NT2/D1 (cell line): ENCODE results near the gene MERTK.

Experiments used
- SUZ12 ChIP-seq: IDR thresholded peaks from 2 replicates; pipeline ENCODE4 v1.6.1; 2011; ENCODE audit not compliant: insufficient read length, insufficient read depth; ENCODE audit errors: extremely low read depth
- YY1 ChIP-seq: IDR thresholded peaks from 2 replicates; pipeline ENCODE4 v1.6.1; 2011; ENCODE audit not compliant: insufficient read length, insufficient read depth
- ZNF274 ChIP-seq: IDR thresholded peaks from 2 replicates; pipeline ENCODE4 v1.6.1; 2011; ENCODE audit warnings: mild to moderate bottlenecking, low read depth, low read length

DNA sequence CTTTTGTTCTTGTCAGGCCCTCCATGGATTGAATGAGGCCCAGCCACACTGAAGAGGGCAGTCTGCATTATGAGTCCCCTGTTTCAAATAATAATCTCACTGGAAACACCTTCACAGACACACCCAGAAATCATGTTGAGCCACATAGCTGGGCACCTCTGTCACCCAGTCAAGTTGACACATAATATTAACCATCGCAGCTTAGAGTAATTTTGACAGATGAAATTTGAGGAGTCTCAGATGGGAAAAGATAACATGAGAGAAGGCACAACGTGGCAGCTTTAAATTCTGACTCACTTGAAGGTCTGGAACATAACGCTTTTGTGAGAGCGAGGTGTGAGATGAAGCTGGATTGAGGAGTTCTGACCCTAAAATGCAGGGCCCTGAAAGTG is 85.8 kb downstream of the MERTK start:
- TF ChIP-seq YY1 = no peak
- no peak for TF ChIP-seq ZNF274
- TF ChIP-seq SUZ12 = no peak
